Tibial nerve (tissue), 4 donors: ENCODE results near the gene RIMOC1. TPM values are rescaled to one million over a fixed set of nuclear protein-coding genes. Genes with fewer than 3 reads are reported as not detected.

Experiments used
- DNase-seq, 2 donors: peaks; one replicate each; pipeline ENCODE4 v3.0.0-alpha.2; 2019; ENCODE audit warnings: low spot score in 2 of 2
- H3K27ac ChIP-seq, 4 donors: fragments of 200-600 bp; sonication (generic) in 3 of 4; one replicate each; pipeline ENCODE4 v1.5.1; 2017 to 2019; ENCODE audit warnings: mild to moderate bottlenecking in 1 of 4
- H3K27me3 ChIP-seq, 2 donors: fragments of 200-600 bp; sonication (generic) in 1 of 2; one replicate each; pipeline versions ENCODE4 v1.5.1 to v1.6.0; 2017 to 2019
- H3K36me3 ChIP-seq, 3 donors: fragments of 200-600 bp; sonication (generic); one replicate each; pipeline ENCODE4 v1.5.1; 2018 to 2019
- H3K4me1 ChIP-seq, 4 donors: fragments of 200-600 bp; sonication (generic) in 3 of 4; one replicate each; pipeline ENCODE4 v1.5.1; 2017 to 2019
- H3K4me3 ChIP-seq, 4 donors: fragments of 200-600 bp; sonication (generic) in 3 of 4; one replicate each; pipeline ENCODE4 v1.5.1; 2017 to 2019; ENCODE audit warnings: mild to moderate bottlenecking in 1 of 4, moderate library complexity in 1 of 4
- H3K9me3 ChIP-seq, 4 donors: fragments of 200-600 bp; sonication (generic) in 3 of 4; one replicate each; pipeline ENCODE4 v1.5.1; 2017 to 2019
- EP300 ChIP-seq, 2 donors: sonication (generic); formaldehyde crosslinking; IDR thresholded peaks; one replicate each; pipeline ENCODE4 v1.6.1; 2017; ENCODE audit warnings: antibody characterized with exemption in 2 of 2, mild to moderate bottlenecking in 1 of 2
- POLR2A ChIP-seq, 2 donors: fragments of 450-650 bp; IDR thresholded peaks; one replicate each; pipeline ENCODE4 v1.6.1; 2017; ENCODE audit warnings: antibody characterized with exemption in 2 of 2, mild to moderate bottlenecking in 2 of 2, moderate library complexity in 2 of 2
- WGBS, 2 donors: methylation state at CpG; one replicate each; pipeline ENCODE4 v1.1.5; 2018; 5-methylcytosine and 5-hydroxymethylcytosine counted together
- total RNA-seq, 4 donors: library from RNA; depleted of rRNA; stranded (reverse); fragments of >200 nt; gene quantifications; one replicate each; pipeline ENCODE4 v1.1.0, GENCODE V29; 2016
- TF ChIP-seq, protein P1 (sequence below), 5 experiments: fragments of 200-600 bp in 3 of 5; fragments of 450-650 bp in 2 of 5; sonication (generic) in 3 of 5; IDR thresholded peaks; one replicate each; pipeline ENCODE4 v1.5.1; 2016 to 2019; ENCODE audit warnings: antibody characterized with exemption in 5 of 5, mild to moderate bottlenecking in 3 of 5, moderate library complexity in 2 of 5

RIMOC1 gene
- total RNA-seq, 4 donors from 2014 or later = 12.3 to 23.4 (median 18.0) TPM

DNA sequence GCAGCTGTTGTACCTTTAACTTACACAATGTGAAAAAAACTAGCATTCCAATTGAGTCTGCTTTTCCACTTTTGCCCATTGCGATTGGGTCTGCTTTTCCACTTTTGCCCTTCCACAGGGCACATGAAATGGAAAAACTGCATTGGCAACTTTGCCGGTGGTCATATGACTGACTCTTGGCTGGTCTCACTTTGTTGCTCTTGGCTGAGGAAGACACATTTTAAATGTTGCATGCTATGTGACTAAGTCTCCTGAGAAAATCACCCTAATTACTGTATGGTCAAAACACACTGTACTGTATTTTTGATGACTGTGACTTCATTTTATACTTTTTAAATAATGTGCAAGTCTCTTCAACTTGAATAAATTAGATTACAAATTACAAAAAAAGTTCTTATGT lies 32.3 kb upstream of the RIMOC1 start:
- H3K27me3 ChIP-seq = no peaks in the 10 kb centered on the region
- no peak for DNase-seq
- no peak overlapping the region for H3K27ac ChIP-seq

DNA sequence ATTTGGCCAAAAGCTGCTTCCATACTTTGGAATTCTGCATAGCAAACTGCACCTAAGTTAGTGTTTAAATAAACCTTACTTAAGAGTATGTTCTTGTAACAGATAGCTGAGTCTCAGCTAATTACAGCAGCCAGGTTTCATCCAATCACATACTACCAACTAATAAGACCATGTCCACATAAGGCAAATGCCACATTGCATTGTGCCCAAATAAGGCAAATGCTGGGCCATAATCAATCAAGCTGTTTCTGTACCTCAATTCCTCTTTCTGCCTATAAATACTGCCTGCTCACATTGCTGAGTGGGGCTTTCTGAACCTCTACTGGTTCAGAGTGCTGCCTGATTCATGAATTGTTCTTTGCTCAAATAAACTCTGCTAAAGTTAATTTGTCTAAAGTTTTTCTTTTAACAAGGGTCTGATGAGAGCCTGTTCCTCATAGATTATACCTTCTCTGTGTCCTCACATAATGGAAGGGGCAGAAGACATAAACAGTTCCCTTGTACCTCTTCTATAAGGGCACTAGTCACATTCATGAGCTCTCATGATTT lies 29.6 kb upstream of the RIMOC1 start:
- H3K4me3 ChIP-seq = no peak overlapping the region
- no peaks in the 10 kb centered on the region for H3K9me3 ChIP-seq
- TF ChIP-seq EP300 (IDR thresholded peaks at IDR 0.05) = no peak
- no peak for TF ChIP-seq POLR2A (IDR thresholded peaks at IDR 0.05)
- no peak overlapping the region for H3K27ac ChIP-seq
- DNase-seq = no peak
- H3K27me3 ChIP-seq = no peaks in the 10 kb centered on the region
- no peaks in the 10 kb centered on the region for H3K36me3 ChIP-seq
- H3K4me1 ChIP-seq = peaks cover 0 to 21% (median 3%) of the 10 kb centered on the region in 4 donors

More for the DNA sequence above, 32.3 kb upstream of the RIMOC1 start:
- Histone ChIP-seq H3K4me1 (peaks cover 0 to 31% (median 7%) of the 10 kb centered on the region in 4 donors), H3K4me3 (no peak overlapping the region), H3K9me3 (no peaks in the 10 kb centered on the region), H3K36me3 (no peaks in the 10 kb centered on the region)
- 19 to 22% methylated on average over 2 of the region's 2 CpGs for WGBS, 2 donors
- TF ChIP-seq POLR2A (IDR thresholded peaks at IDR 0.05) (no peak), EP300 (IDR thresholded peaks at IDR 0.05) (peak; percentile 32 to 61)
- TF ChIP-seq, protein P1, sequence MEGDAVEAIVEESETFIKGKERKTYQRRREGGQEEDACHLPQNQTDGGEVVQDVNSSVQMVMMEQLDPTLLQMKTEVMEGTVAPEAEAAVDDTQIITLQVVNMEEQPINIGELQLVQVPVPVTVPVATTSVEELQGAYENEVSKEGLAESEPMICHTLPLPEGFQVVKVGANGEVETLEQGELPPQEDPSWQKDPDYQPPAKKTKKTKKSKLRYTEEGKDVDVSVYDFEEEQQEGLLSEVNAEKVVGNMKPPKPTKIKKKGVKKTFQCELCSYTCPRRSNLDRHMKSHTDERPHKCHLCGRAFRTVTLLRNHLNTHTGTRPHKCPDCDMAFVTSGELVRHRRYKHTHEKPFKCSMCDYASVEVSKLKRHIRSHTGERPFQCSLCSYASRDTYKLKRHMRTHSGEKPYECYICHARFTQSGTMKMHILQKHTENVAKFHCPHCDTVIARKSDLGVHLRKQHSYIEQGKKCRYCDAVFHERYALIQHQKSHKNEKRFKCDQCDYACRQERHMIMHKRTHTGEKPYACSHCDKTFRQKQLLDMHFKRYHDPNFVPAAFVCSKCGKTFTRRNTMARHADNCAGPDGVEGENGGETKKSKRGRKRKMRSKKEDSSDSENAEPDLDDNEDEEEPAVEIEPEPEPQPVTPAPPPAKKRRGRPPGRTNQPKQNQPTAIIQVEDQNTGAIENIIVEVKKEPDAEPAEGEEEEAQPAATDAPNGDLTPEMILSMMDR (IDR thresholded peaks at IDR 0.05) = no peak

DNA sequence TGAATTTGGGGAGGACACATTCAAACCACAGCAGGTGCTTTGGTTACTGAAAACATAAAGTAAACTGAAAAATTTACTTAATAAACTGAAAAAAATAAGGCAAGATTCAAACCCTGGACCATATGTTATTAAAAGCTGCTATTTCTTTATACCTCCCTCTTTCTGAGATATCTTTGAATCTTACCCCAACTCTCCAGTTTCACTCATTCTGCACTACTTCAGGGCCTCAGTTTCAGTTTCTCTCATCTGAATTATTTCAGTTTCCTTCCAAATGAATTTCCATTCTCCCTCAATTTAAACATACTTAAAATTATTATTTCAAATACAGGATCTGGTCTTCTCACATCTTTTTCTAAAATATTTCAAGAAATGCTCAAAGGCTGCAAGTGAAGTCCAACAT lies 29.0 kb upstream of the RIMOC1 start:
- no peak overlapping the region for H3K27ac ChIP-seq
- TF ChIP-seq EP300 (IDR thresholded peaks at IDR 0.05) (no peak), POLR2A (IDR thresholded peaks at IDR 0.05) (no peak)
- TF ChIP-seq, protein P1 (IDR thresholded peaks at IDR 0.05) = no peak
- H3K27me3 ChIP-seq = no peaks in the 10 kb centered on the region
- H3K36me3 ChIP-seq = no peaks in the 10 kb centered on the region
- peaks cover 0 to 21% (median 3%) of the 10 kb centered on the region in 4 donors for H3K4me1 ChIP-seq
- H3K4me3 ChIP-seq = no peak overlapping the region
- no peaks in the 10 kb centered on the region for H3K9me3 ChIP-seq
- no peak for DNase-seq

DNA sequence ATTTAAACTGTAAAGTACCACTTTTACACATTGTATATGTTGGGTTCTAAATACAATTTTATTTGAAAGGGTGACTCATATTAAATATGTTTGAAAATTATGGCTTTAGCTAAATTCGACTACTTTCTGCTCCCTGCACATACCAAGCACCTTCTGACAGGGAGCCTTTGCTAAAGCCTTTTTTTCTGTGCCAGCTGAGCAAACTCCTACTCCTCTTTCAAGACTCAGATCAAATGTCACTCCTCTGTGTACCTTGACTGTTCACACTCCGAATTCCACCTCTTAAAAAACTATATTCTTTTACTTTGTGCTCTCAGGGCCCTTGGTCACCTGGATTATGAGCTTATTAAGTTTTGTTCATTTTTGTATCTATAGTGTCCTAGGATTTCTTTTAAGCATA lies 27.5 kb upstream of the RIMOC1 start:
- DNase-seq = no peak
- TF ChIP-seq, protein P1 (IDR thresholded peaks at IDR 0.05) = no peak
- no peak for TF ChIP-seq EP300 (IDR thresholded peaks at IDR 0.05)
- no peak for TF ChIP-seq POLR2A (IDR thresholded peaks at IDR 0.05)
- H3K4me3 ChIP-seq = no peak overlapping the region
- no peaks in the 10 kb centered on the region for H3K36me3 ChIP-seq
- H3K27me3 ChIP-seq = no peaks in the 10 kb centered on the region
- H3K4me1 ChIP-seq = peaks cover 0 to 8% (median 0%) of the 10 kb centered on the region in 4 donors
- no peaks in the 10 kb centered on the region for H3K9me3 ChIP-seq
- H3K27ac ChIP-seq = no peak overlapping the region
- 72 to 76% methylated on average over 2 of the region's 2 CpGs for WGBS, 2 donors

DNA sequence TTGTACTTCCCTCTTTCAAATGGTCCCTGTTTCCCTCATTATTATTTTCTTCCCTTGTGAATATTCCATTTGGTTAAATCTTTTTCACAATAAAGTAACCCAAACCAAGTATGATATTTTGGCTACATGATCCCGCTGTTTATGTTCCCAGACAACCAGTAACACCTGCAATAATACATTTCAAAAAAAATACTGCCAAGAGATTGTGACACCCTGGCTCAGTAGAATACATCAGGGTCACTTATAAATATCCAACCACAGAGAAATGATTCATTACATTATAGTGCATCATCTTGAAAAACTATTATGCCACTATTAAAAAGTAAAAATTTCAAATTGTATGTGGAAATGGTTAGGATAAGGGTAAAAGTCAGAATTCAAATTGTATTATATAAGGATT lies 26.7 kb upstream of the RIMOC1 start:
- H3K27me3 ChIP-seq = no peaks in the 10 kb centered on the region
- no peak for DNase-seq

More for the DNA sequence above, 26.7 kb upstream of the RIMOC1 start:
- Histone ChIP-seq H3K27ac (no peak overlapping the region), H3K36me3 (no peaks in the 10 kb centered on the region), H3K4me1 (peaks cover 0 to under 1% (median 0%) of the 10 kb centered on the region in 4 donors), H3K9me3 (no peaks in the 10 kb centered on the region), H3K4me3 (no peak overlapping the region)
- TF ChIP-seq EP300 (IDR thresholded peaks at IDR 0.05) (no peak), POLR2A (IDR thresholded peaks at IDR 0.05) (no peak)
- TF ChIP-seq, protein P1 (IDR thresholded peaks at IDR 0.05) = no peak
- 91 to 93% methylated on average over 1 of the region's 1 CpG for WGBS, 2 donors
